ENCODE measurements around the gene GRIK1. TPM values are rescaled to one million over a fixed set of nuclear protein-coding genes. Genes with fewer than 3 reads are reported as not detected.

The GRIK1 gene
- total RNA-seq, 2 donors from 2014 or later: 0.36 TPM; not detected in 1

DNA sequence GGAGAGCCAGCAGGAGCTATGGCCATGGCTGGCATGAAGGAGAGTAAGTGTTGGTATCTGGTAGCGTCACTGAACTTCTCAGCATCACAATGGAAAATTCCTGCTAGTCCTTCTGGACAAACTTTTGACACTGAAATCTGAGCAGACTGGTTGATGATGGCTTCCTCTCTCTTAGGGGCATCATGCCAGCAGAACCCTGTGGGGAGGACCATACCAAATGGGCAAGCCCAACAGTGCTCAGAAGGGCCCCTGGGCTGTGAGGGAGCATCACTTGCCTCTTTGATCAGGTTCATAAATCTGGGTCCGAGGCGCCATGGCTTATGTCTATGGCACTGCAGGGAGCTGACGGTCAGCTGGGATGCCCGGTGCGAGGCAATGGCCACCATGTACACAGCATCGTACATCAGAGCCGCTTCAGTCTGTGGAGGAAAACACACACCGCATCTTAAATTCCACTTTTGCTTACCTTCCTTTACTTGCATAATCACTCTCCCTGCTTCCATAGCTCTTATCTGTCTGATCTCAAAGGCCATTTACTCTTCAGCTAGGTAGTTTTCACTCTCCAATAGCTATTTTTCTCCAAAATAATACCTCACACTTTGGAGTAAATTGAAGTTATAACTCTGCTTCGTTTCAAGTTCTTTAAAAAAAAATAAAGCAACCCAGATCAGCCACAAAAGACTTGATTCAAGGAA is 297.1 kb downstream of the GRIK1 start:
- H3K27me3 ChIP-seq (replicated peaks; ENCODE audit: insufficient read depth): no peaks in the 10 kb centered on the region
- H3K4me1 ChIP-seq (replicated peaks): no peaks in the 10 kb centered on the region
- H3K9me3 ChIP-seq: no peaks in the 10 kb centered on the region
- no peak for TF ChIP-seq POLR2AphosphoS5 (IDR thresholded peaks at IDR 0.05)
- no peak for TF ChIP-seq POLR2A (IDR thresholded peaks at IDR 0.05)
- TF ChIP-seq, protein P1, sequence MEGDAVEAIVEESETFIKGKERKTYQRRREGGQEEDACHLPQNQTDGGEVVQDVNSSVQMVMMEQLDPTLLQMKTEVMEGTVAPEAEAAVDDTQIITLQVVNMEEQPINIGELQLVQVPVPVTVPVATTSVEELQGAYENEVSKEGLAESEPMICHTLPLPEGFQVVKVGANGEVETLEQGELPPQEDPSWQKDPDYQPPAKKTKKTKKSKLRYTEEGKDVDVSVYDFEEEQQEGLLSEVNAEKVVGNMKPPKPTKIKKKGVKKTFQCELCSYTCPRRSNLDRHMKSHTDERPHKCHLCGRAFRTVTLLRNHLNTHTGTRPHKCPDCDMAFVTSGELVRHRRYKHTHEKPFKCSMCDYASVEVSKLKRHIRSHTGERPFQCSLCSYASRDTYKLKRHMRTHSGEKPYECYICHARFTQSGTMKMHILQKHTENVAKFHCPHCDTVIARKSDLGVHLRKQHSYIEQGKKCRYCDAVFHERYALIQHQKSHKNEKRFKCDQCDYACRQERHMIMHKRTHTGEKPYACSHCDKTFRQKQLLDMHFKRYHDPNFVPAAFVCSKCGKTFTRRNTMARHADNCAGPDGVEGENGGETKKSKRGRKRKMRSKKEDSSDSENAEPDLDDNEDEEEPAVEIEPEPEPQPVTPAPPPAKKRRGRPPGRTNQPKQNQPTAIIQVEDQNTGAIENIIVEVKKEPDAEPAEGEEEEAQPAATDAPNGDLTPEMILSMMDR (IDR thresholded peaks at IDR 0.05): no peak
- intact Hi-C loops (cut with DNase I): no loop called here
- 89% methylated on average over 10 of the region's 10 CpGs for WGBS
- no peak for DNase-seq (ENCODE audit: low spot score)
- H3K27ac ChIP-seq: no peak overlapping the region
- H3K4me3 ChIP-seq: no peak overlapping the region
- no peaks in the 10 kb centered on the region for H3K36me3 ChIP-seq

DNA sequence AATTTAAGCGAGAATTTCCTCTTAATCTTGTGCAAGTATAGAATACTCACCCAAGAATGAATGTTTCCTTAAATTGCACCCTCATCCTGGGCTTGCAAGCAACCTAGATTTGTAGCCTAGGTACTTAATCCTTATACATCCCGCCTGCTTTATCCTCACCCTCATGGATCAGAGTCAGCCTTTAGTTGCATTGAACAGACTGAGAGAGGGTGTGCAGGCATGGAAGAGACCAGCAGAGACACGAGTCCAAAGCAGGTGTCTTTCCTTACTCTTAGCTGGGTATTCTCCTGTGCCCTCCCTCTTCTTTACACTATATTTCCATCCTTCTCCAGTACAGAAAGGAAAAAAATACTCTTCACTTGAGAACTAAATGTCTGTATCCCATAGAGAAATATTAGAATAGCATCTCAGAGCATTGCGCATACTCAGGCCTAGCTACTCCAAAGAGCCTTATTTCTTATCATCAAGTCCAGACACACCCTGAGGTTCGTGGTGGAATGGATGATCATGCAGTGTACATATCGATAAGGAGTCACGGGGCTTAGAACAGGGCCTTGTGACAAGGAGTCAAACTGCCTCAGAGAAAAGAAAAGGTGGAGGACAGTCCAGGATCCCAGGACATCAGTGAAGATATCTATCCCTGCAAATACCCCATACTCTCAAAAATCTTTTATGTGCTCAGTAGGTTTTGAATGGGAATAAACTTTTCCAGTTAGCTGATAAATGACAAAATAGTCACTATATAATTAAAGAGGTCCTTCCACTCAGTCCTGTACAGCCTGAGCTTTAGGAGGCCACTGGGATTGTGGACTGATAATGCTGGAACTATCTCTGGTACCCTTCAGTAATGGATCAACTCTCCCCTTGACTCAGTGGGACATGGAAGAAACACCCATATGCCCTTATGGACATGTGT is 297.9 kb downstream of the GRIK1 start:
- DNase-seq (ENCODE audit: low spot score): no peak
- 94% methylated on average over 7 of the region's 7 CpGs for WGBS
- no peak for TF ChIP-seq POLR2A (IDR thresholded peaks at IDR 0.05)
- TF ChIP-seq POLR2AphosphoS5 (IDR thresholded peaks at IDR 0.05): no peak
- TF ChIP-seq, protein P1 (IDR thresholded peaks at IDR 0.05): no peak
- no peak overlapping the region for H3K27ac ChIP-seq
- no peaks in the 10 kb centered on the region for H3K36me3 ChIP-seq
- no peaks in the 10 kb centered on the region for H3K4me1 ChIP-seq (replicated peaks)
- intact Hi-C loops (cut with DNase I): no loop called here
- H3K27me3 ChIP-seq (replicated peaks; ENCODE audit: insufficient read depth): no peaks in the 10 kb centered on the region
- no peaks in the 10 kb centered on the region for H3K9me3 ChIP-seq
- H3K4me3 ChIP-seq: no peak overlapping the region

DNA sequence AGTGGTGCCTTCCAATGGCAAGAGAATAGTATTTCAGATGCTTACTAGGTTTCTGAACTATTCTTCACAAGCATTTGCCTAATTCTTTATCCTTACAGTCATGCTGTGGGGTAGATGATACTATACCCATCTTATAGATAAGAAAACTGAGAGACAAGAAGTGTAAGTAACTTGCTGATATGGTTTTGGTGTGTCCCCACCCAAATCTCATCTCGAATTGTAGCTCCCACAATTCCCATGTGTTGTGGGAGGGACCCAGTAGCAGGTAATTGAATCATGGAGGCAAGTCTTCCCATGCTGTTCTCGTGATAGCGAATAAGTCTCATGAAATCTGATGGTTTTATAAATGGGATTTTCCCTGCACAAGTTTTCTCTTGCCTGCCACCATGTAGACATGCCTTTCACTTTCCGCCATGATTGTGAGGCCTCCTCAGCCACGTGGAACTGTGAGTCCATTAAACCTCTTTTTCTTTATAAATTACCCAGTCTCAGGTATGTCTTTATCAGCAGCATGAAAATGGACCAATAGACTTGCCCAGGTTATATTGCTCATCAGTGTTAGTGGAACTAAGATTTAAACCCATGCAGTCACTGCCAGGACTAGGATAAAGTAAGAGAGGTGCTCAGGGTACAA is 298.7 kb downstream of the GRIK1 start:
- DNase-seq (ENCODE audit: low spot score): no peak
- WGBS: 93% methylated on average over 5 of the region's 5 CpGs
- Histone ChIP-seq H3K27me3 (replicated peaks; ENCODE audit: insufficient read depth) (no peaks in the 10 kb centered on the region), H3K36me3 (no peaks in the 10 kb centered on the region), H3K4me3 (no peak overlapping the region), H3K4me1 (replicated peaks) (no peaks in the 10 kb centered on the region), H3K27ac (no peak overlapping the region), H3K9me3 (no peaks in the 10 kb centered on the region)
- TF ChIP-seq POLR2A (IDR thresholded peaks at IDR 0.05) (no peak), POLR2AphosphoS5 (IDR thresholded peaks at IDR 0.05) (no peak)
- TF ChIP-seq, protein P1 (IDR thresholded peaks at IDR 0.05): no peak
- intact Hi-C loops (cut with DNase I): no loop called here

DNA sequence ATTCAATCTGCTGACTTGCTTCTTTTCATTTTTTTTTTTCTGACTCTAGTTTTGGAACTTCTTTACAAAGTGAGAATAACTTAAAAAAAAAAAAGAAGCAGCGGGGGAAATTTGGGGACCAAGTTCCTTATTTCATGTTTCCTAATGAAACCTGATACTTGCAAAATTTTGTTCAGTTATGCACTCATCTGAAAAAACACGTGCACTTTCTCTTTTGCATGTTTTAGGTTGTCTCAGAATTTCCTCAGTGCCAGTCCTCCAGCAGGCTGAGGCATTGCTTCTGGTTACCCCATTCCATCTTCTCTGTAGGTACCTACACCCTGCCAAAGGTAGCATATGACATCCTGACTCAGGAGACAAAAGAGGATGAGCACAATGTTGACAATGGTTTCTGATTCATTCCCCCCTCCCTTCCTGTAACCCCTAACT is 299.7 kb downstream of the GRIK1 start:
- Histone ChIP-seq H3K36me3 (no peaks in the 10 kb centered on the region), H3K27ac (no peak overlapping the region), H3K4me1 (replicated peaks) (no peaks in the 10 kb centered on the region), H3K27me3 (replicated peaks; ENCODE audit: insufficient read depth) (no peaks in the 10 kb centered on the region), H3K9me3 (no peaks in the 10 kb centered on the region), H3K4me3 (no peak overlapping the region)
- 34% methylated on average over 2 of the region's 2 CpGs for WGBS
- no peak for TF ChIP-seq POLR2A (IDR thresholded peaks at IDR 0.05)
- TF ChIP-seq, protein P1 (IDR thresholded peaks at IDR 0.05): no peak
- no peak for TF ChIP-seq POLR2AphosphoS5 (IDR thresholded peaks at IDR 0.05)
- DNase-seq (ENCODE audit: low spot score): no peak
- intact Hi-C loops (cut with DNase I): no loop called here

Measured in prostate gland (tissue), 2 donors.